Upper lobe of right lung (tissue), 1 donor: Measurements from ENCODE around the gene DTD2. TPM values are rescaled to one million over a fixed set of nuclear protein-coding genes. Genes with fewer than 3 reads are reported as not detected.

Experiments
- ATAC-seq: fragments of 200-7000 bp; cut with Tn5 transposase; one replicate; pipeline ENCODE4 v1.9.1; 2020; ENCODE audit warnings: mild to moderate bottlenecking, moderate library complexity
- DNase-seq: peaks from one replicate; pipeline ENCODE4 v3.0.0-alpha.2; 2020
- H3K27ac ChIP-seq: fragments of 200-600 bp; one replicate; pipeline ENCODE4 v1.8.0; 2022
- H3K27me3 ChIP-seq: fragments of 200-600 bp; one replicate; pipeline ENCODE4 v1.8.0; 2022; ENCODE audit warnings: mild to moderate bottlenecking
- H3K36me3 ChIP-seq: fragments of 200-600 bp; one replicate; pipeline ENCODE4 v1.8.0; 2022
- H3K4me1 ChIP-seq: fragments of 200-600 bp; one replicate; pipeline ENCODE4 v1.8.0; 2022
- H3K4me3 ChIP-seq: fragments of 200-600 bp; one replicate; pipeline ENCODE4 v1.8.0; 2022; ENCODE audit warnings: mild to moderate bottlenecking
- H3K9me3 ChIP-seq: fragments of 200-600 bp; one replicate; pipeline ENCODE4 v1.8.0; 2022
- CTCF ChIP-seq: fragments of 200-600 bp; IDR thresholded peaks from one replicate; pipeline ENCODE4 v1.8.0; 2022; ENCODE audit warnings: antibody characterized with exemption
- intact Hi-C: fragments of 100-400 bp; cut with DNase I; formaldehyde crosslinking; loops from one replicate; pipeline ENCODE4 v1.11.0; 2022
- total RNA-seq: library from RNA; stranded (reverse); fragmentation: NEBNext Ultra II Directional; extraction: Animal tissue kit (Norgen Biotek cat#: 25700); gene quantifications from one replicate; pipeline ENCODE4 v1.2.1, GENCODE V29; 2021
- donor health status: DM: no; HTN: yes; CAD: no; lungs with severe emphysema.

DTD2 gene
- total RNA-seq, 1 donor from 2014 or later = 18.2 TPM

GRCh38 chr14:31487886-31488285 lies 30.6 kb upstream of the DTD2 start, which contains the start of gene GPR33:
Gene GPR33, minus strand, starts transcription at chr14:31488039. Its CDS starts 4,074 bp downstream, at chr14:31483965.
- no peak for DNase-seq
- peak; percentile 39 for ATAC-seq
- H3K36me3 ChIP-seq = no peaks in the 10 kb centered on the region
- intact Hi-C loops = no loop called here
- H3K9me3 ChIP-seq = no peaks in the 10 kb centered on the region
- peaks cover 4% of the 10 kb centered on the region for H3K4me1 ChIP-seq
- no peak within 1 kb of the TSS for H3K4me3 ChIP-seq
- no peak within 1 kb of the TSS for H3K27ac ChIP-seq
- peaks cover 3% of the 10 kb centered on the region for H3K27me3 ChIP-seq
- no peak for TF ChIP-seq CTCF

DNA sequence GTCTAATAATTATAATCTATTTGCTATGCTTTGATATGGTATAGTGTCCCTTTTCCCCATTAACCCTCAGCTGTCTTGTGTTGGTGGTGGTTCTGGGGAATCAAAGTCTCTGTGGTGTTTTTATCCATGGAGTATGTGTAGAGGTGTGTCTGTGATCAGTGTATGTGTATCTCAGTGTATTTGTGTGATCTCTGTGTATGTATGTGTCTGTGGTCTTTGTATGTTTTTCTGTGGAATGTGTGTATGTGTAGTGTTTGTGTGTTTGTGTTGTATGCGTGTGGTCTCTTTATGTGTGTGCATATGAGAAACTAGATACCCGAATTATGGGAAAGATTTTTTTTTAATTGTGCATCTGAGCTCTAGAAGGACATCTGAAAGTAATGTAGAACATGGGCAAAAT lies 29.5 kb upstream of the DTD2 start:
- Histone ChIP-seq H3K27me3 (no peaks in the 10 kb centered on the region), H3K27ac (no peak overlapping the region), H3K36me3 (no peaks in the 10 kb centered on the region), H3K9me3 (no peaks in the 10 kb centered on the region), H3K4me1 (peaks cover 4% of the 10 kb centered on the region), H3K4me3 (no peak overlapping the region)
- no peak for DNase-seq
- ATAC-seq = no peak
- TF ChIP-seq CTCF = no peak
- intact Hi-C loops = no loop called here

- Histone ChIP-seq H3K36me3 (no peaks in the 10 kb centered on the region), H3K4me3 (no peak overlapping the region), H3K9me3 (no peaks in the 10 kb centered on the region), H3K27ac (no peak overlapping the region), H3K27me3 (no peaks in the 10 kb centered on the region), H3K4me1 (no peaks in the 10 kb centered on the region)
- no peak for TF ChIP-seq CTCF
- DNase-seq (no peak), ATAC-seq (peak; percentile 53)
- intact Hi-C loops = no loop called here
Observed at GRCh38 chr14:31484754-31485153, 27.4 kb upstream of the DTD2 start.

GRCh38 chr14:31480156-31480555 lies 22.9 kb upstream of the DTD2 start:
- Histone ChIP-seq H3K27me3 (no peaks in the 10 kb centered on the region), H3K27ac (no peak overlapping the region), H3K36me3 (no peaks in the 10 kb centered on the region), H3K9me3 (no peaks in the 10 kb centered on the region), H3K4me1 (peaks cover 4% of the 10 kb centered on the region), H3K4me3 (no peak overlapping the region)
- intact Hi-C loops = no loop called here
- no peak for DNase-seq
- no peak for TF ChIP-seq CTCF
- ATAC-seq = no peak

DNA sequence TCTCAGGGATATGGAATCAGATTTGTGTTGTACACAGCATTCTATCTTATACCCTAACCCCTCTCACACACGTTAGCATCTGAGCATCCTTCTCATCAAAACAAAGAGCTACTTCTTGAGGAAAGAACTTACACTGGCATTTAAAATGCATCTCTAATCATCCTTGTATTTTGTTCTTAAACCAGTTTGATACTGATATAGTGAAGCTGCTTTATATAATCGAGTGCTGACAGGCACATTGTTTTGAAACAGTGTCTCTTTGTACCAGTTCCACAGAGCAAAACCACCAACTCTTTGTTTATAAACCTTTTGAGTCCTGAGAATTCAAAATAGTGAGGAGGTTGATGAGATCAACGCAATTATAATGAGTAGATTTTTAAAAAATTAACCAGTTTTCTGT lies 21.7 kb upstream of the DTD2 start:
- H3K27me3 ChIP-seq = no peaks in the 10 kb centered on the region
- no peak for TF ChIP-seq CTCF
- H3K36me3 ChIP-seq = no peaks in the 10 kb centered on the region
- no peaks in the 10 kb centered on the region for H3K9me3 ChIP-seq
- no peak overlapping the region for H3K27ac ChIP-seq
- intact Hi-C loops = no loop called here
- DNase-seq (no peak), ATAC-seq (no peak)
- H3K4me1 ChIP-seq = peaks cover 4% of the 10 kb centered on the region
- no peak overlapping the region for H3K4me3 ChIP-seq

DNA sequence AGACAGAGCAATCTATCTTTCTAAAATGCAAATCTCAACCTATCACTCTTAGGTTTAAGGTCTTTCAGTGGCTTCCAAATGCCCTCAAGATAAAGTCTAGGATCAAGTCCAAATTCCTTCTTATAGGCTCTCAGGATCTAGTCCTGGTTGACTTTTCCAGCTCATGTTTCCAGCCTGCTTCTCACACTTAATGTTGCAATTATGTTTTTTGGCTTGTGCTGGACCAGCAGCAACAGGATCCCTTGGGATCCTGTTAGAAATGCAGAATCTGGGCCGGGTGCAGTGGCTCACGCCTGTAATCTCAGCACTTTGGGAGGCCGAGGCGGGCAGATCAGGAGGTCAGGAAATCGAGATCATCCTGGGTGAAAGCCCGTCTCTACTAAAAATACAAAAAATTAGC lies 19.9 kb upstream of the DTD2 start:
- intact Hi-C loops = no loop called here
- no peak for ATAC-seq
- TF ChIP-seq CTCF = no peak
- Histone ChIP-seq H3K27me3 (no peaks in the 10 kb centered on the region), H3K27ac (no peak overlapping the region), H3K9me3 (no peaks in the 10 kb centered on the region), H3K36me3 (no peaks in the 10 kb centered on the region), H3K4me3 (no peak overlapping the region), H3K4me1 (peaks cover 4% of the 10 kb centered on the region)
- no peak for DNase-seq
